ENCODE data around the gene LY86. TPM values are rescaled to one million over a fixed set of nuclear protein-coding genes. Genes with fewer than 3 reads are reported as not detected.

Gene LY86
- total RNA-seq, 1 donor from 2014 or later, result not detected

GRCh38 chr6:6679633-6680032, 91.1 kb downstream of the LY86 start:
- no peaks in the 10 kb centered on the region for H3K27me3 ChIP-seq (ENCODE audit: control insufficient read depth, insufficient read depth, low read length)
- no peak for DNase-seq (ENCODE audit: low read depth)
- H3K4me3 ChIP-seq (ENCODE audit: low read depth, low read length), result no peak overlapping the region
- TF ChIP-seq CTCF (IDR thresholded peaks at IDR 0.05; ENCODE audit: insufficient read depth, low read length, severe bottlenecking), result no peak
- FAIRE-seq, result no peak
- H3K36me3 ChIP-seq (ENCODE audit: control insufficient read depth, insufficient read depth, low read length), result no peaks in the 10 kb centered on the region

GRCh38 chr6:6680526-6680925, 92.0 kb downstream of the LY86 start:
- H3K36me3 ChIP-seq (ENCODE audit: control insufficient read depth, insufficient read depth, low read length), result no peaks in the 10 kb centered on the region
- no peaks in the 10 kb centered on the region for H3K27me3 ChIP-seq (ENCODE audit: control insufficient read depth, insufficient read depth, low read length)
- no peak for FAIRE-seq
- no peak for DNase-seq (ENCODE audit: low read depth)
- no peak overlapping the region for H3K4me3 ChIP-seq (ENCODE audit: low read depth, low read length)
- no peak for TF ChIP-seq CTCF (IDR thresholded peaks at IDR 0.05; ENCODE audit: insufficient read depth, low read length, severe bottlenecking)

- no peak for TF ChIP-seq CTCF (IDR thresholded peaks at IDR 0.05; ENCODE audit: insufficient read depth, low read length, severe bottlenecking)
These were observed 92.7 kb downstream of the LY86 start for GRCh38 chr6:6681075-6681849.

GRCh38 chr6:6682225-6682624, 93.7 kb downstream of the LY86 start:
- Histone ChIP-seq H3K36me3 (ENCODE audit: control insufficient read depth, insufficient read depth, low read length) (no peaks in the 10 kb centered on the region), H3K4me3 (ENCODE audit: low read depth, low read length) (no peak overlapping the region), H3K27me3 (ENCODE audit: control insufficient read depth, insufficient read depth, low read length) (no peaks in the 10 kb centered on the region)
- TF ChIP-seq CTCF (IDR thresholded peaks at IDR 0.05; ENCODE audit: insufficient read depth, low read length, severe bottlenecking), result no peak
- DNase-seq (ENCODE audit: low read depth) (no peak), FAIRE-seq (no peak)

More at GRCh38 chr6:6681075-6681849, 92.7 kb downstream of the LY86 start:
- Histone ChIP-seq H3K36me3 (ENCODE audit: control insufficient read depth, insufficient read depth, low read length) (no peaks in the 10 kb centered on the region), H3K4me3 (ENCODE audit: low read depth, low read length) (no peak overlapping the region), H3K27me3 (ENCODE audit: control insufficient read depth, insufficient read depth, low read length) (no peaks in the 10 kb centered on the region)
- FAIRE-seq, result no peak
- DNase-seq (ENCODE audit: low read depth), result no peak

- H3K27me3 ChIP-seq (ENCODE audit: control insufficient read depth, insufficient read depth, low read length), result no peaks in the 10 kb centered on the region
- no peak overlapping the region for H3K4me3 ChIP-seq (ENCODE audit: low read depth, low read length)
- no peaks in the 10 kb centered on the region for H3K36me3 ChIP-seq (ENCODE audit: control insufficient read depth, insufficient read depth, low read length)
- DNase-seq (ENCODE audit: low read depth) (no peak), FAIRE-seq (no peak)
- TF ChIP-seq CTCF (IDR thresholded peaks at IDR 0.05; ENCODE audit: insufficient read depth, low read length, severe bottlenecking), result no peak
These were observed 95.7 kb downstream of the LY86 start for GRCh38 chr6:6683969-6684833.
